ENCODE data around the gene KMT2D. TPM values are rescaled to one million over a fixed set of nuclear protein-coding genes. Genes with fewer than 3 reads are reported as not detected.

KMT2D gene
- total RNA-seq, 1 experiment from 2014 or later = 16.1 TPM

GRCh38 chr12:49052451-49053208 lies 8.0 kb downstream of the KMT2D start:
- DNase-seq (ENCODE audit: low read depth) = no peak

GRCh38 chr12:49051777-49052438 lies 8.7 kb downstream of the KMT2D start:
- no peak for DNase-seq (ENCODE audit: low read depth)

- DNase-seq (ENCODE audit: low read depth) = no peak
Measured at GRCh38 chr12:49051373-49051764, 9.2 kb downstream of the KMT2D start.

- DNase-seq (ENCODE audit: low read depth) = no peak
Measured at GRCh38 chr12:49050507-49051372, 9.9 kb downstream of the KMT2D start.

GRCh38 chr12:49049566-49050224 lies 10.9 kb downstream of the KMT2D start:
- peak; percentile 44 for DNase-seq (ENCODE audit: low read depth)

- no peak for DNase-seq (ENCODE audit: low read depth)
Measured at GRCh38 chr12:49048953-49049352, 11.6 kb downstream of the KMT2D start.

- no peak for DNase-seq (ENCODE audit: low read depth)
Measured at GRCh38 chr12:49046129-49046895, 14.3 kb downstream of the KMT2D start.

GRCh38 chr12:49044660-49045059 lies 15.9 kb downstream of the KMT2D start:
- DNase-seq (ENCODE audit: low read depth) = no peak

- peak; percentile 27 for DNase-seq (ENCODE audit: low read depth)
Measured at GRCh38 chr12:49043856-49044258, 16.7 kb downstream of the KMT2D start.

GRCh38 chr12:49043241-49043640 lies 17.4 kb downstream of the KMT2D start:
- no peak for DNase-seq (ENCODE audit: low read depth)

- peak; percentile 46 for DNase-seq (ENCODE audit: low read depth)
Measured at GRCh38 chr12:49041881-49042484, 18.6 kb downstream of the KMT2D start.

GRCh38 chr12:49041036-49041880 lies 19.3 kb downstream of the KMT2D start:
- no peak for DNase-seq (ENCODE audit: low read depth)

- DNase-seq (ENCODE audit: low read depth) = no peak
Measured at GRCh38 chr12:49040364-49040855, 20.2 kb downstream of the KMT2D start.

- no peak for DNase-seq (ENCODE audit: low read depth)
Measured at GRCh38 chr12:49039421-49040363, 20.9 kb downstream of the KMT2D start.

- DNase-seq (ENCODE audit: low read depth) = no peak
Measured at GRCh38 chr12:49038291-49038955, 22.2 kb downstream of the KMT2D start.

GRCh38 chr12:49037947-49038237 lies 22.7 kb downstream of the KMT2D start:
- no peak for DNase-seq (ENCODE audit: low read depth)

GRCh38 chr12:49037111-49037946 lies 23.3 kb downstream of the KMT2D start:
- DNase-seq (ENCODE audit: low read depth) = no peak
